ENCODE results near the gene CACNB4.

GRCh38 chr2:152095146-152095545 lies 3.7 kb downstream of the CACNB4 start:
- TF ChIP-seq CTCF (conservative IDR thresholded peaks at IDR 0.05; ENCODE audit: low read depth, low read length) (no peak), EZH2 (IDR thresholded peaks at IDR 0.05; ENCODE audit: borderline replicate concordance, low read depth, low read length, poor library complexity, severe bottlenecking) (no peak)

Data from A673 (cell line).